LNCAP (cell line): ENCODE data around the gene PF4V1.

Experiments
- CTCF ChIP-seq: fragments of 450-650 bp; IDR thresholded peaks from 2 replicates; pipeline ENCODE4 v1.5.1; 2017; ENCODE audit warnings: mild to moderate bottlenecking

PF4V1 gene

DNA sequence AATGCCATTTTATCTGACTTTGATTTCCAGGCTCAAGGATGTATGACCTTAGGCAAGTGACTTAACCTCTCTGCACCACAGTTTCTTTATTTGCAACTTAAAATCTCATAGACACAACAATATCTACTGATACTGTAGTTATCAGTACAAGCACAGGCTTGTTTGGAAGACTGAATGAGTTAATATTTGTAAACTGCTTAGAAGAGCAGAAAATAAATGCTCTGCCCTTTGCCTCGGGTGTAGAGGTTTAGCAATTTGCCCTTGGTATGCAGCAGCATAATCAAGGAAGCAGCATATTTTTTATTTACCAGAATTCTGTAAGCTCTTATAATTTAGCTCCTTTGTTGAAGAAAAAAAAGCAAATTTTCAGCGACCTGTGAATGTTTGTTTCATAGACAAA, 13.2 kb downstream of the PF4V1 start:
- no peak for TF ChIP-seq CTCF

DNA sequence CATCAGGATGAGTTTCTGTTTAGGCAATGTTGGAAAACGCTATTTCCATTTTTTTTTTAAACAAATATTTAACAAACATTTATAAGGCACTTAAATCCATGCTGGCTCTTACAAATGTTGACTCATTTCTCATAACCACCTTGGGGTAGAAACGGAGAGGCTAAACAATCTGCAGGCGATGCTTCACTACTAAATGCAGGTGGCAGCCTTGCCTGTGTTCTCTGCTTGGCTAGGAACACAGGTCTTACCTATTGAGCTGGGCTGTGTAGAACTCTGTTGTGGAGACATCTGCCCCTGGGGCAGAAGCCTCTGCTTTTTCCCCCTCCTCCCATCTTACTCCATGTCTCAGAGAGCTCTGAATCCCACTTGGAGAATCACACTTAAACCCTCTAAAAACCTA, 14.7 kb downstream of the PF4V1 start:
- no peak for TF ChIP-seq CTCF

DNA sequence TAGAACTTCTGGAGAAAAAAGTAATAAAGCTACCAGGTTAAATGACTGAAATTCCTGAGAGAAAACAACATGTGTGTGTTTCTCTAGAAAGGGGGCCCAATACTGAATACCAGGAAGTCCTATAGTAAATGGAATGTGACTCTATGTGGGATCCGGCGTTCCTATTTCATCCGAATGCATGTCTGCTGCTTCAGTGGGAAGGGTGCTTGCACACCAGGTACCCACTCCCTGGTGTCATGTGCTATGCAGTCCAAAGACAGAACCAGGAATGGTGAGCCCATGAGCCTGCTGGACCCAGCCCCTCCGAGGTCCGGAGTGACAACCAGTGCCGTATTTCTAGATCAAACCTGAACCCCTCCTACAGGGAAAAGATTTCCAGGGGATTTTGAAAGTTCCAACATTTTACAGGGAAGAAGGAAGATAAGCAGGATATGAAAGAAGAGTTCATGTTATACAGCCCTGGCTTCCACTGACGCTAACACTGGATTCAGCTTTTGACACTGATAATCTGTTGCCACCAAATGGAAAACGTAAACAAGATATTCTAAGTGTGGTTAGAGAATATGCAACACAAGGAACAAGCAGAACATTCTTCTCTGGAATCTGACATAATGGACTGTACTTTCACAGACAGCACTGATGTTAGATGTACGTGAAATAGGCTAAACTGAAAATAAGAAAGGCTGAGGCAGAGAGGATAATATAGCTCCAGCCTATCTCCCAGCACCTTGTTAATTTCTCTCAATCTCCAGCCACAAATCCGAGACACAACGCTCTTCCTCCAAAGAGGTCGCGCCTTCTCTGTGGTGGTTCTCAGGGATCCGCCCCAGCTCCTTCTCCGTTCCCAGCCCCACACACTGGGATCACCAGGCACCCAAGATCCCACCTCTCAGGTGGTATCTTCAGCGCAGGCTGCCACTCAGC, 15.4 kb downstream of the PF4V1 start:
- TF ChIP-seq CTCF = no peak

GRCh38 chr4:73869130-73870055, 16.3 kb downstream of the PF4V1 start, which contains the start of gene CXCL1:
Gene CXCL1, plus strand, starts transcription at chr4:73869393. Its CDS starts 78 bp downstream, at chr4:73869471.
- no peak for TF ChIP-seq CTCF

DNA sequence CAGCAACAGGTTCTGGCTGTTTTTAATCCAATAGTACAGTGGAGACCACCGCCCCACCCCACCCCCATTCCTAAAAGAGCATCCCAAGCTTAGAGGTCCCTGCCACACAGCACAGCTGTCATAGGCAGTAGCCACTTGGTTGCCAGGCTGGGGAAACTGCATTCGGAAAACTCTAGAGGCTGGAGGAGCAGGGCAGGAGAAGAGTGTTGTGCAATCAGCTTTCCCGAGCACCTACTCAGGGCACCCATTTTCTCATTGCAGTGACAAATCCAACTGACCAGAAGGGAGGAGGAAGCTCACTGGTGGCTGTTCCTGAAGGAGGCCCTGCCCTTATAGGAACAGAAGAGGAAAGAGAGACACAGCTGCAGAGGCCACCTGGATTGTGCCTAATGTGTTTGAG, 17.2 kb downstream of the PF4V1 start:
- no peak for TF ChIP-seq CTCF

DNA sequence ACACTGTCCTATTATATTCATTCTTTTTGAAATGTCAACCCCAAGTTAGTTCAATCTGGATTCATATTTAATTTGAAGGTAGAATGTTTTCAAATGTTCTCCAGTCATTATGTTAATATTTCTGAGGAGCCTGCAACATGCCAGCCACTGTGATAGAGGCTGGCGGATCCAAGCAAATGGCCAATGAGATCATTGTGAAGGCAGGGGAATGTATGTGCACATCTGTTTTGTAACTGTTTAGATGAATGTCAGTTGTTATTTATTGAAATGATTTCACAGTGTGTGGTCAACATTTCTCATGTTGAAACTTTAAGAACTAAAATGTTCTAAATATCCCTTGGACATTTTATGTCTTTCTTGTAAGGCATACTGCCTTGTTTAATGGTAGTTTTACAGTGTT, 17.7 kb downstream of the PF4V1 start:
- TF ChIP-seq CTCF = no peak

- no peak for TF ChIP-seq CTCF
Measured at GRCh38 chr4:73871511-73872310, 18.6 kb downstream of the PF4V1 start.
